GM21360 (cell line): ENCODE data around the gene SIPA1L3.

ENCODE experiments used
- ATAC-seq: cut with Tn5 transposase; IDR thresholded peaks from one replicate; pipeline ENCODE4 v1.9.1; 2021; ENCODE audit warnings: mild to moderate bottlenecking, moderate library complexity; ENCODE audit not compliant: unreplicated experiment

Gene SIPA1L3

DNA sequence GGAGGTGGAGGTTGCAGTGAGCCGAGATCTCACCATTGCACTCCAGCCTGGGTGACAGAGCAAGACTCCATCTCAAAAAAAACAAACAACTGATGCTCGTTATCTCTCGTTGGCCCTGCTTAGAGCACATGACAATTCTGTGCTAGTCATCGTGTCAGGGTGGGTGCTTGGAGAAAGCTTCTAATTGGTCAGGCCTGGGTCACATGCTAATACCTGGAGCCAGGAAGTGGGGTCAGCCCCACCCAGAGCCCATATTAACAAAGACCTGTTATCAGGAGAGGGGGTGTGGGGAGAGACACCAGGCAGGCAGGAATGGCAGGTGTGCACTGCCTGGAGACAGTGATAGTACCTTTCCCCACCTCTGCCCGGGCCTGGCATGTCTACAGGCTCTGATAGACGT, 232.1 kb downstream of the SIPA1L3 start:
- ATAC-seq = no peak

DNA sequence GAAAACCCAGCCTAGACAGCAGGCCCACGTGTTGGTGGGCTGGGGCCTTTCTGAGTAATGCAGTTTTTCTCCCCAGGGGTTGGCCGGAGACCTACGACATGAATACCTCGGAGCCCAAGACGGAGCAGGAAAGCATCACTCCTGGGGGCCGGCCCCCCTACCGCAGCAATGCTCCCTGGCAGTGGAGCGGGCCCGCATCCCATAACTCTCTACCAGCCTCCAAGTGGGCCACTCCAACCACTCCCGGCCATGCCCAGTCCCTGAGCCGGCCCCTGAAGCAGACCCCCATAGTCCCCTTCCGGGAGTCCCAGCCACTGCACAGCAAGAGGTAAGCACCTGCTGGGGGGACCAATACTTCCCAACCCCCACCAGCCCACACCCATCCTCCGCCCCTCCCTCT, 234.1 kb downstream of the SIPA1L3 start:
- ATAC-seq = no peak

DNA sequence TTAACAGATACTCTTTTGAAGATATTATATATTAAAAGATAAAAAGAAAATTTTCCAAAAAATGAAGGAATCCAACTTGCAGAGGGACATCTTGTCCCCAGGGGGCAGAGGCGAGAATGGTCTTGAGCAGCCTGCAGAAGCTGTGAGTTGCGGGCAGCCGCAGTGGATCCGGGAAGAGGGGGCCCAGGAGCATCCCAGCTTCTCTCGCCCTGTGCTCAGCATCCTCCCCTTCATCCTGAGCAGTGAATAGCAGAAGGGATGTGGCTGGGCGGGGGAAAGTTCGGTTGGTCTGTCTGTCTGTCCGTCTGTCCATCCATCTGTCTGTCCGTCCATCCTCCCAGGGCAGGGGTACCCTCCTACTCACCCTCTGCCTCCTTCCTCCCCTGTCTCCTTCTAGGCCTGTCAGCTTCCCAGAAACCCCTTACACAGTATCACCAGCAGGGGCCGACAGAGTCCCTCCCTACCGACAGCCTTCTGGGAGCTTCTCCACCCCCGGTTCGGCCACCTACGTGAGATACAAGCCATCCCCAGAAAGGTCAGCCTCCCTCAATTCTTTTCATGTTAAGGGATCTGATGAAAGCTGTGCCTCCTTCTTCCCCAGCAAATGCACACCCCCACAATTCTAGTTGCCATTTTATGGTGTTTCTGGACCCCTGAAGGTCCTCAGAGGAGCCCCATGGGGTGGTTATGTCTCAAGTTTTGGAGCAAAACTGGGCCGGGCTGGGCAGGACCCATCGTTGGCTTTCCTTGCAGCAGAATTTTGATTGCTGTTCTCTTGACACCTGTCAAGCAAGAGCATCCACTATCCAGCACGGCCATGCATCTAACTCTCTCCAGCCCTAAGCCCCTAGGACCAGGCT, 235.4 kb downstream of the SIPA1L3 start:
- ATAC-seq = no peak

DNA sequence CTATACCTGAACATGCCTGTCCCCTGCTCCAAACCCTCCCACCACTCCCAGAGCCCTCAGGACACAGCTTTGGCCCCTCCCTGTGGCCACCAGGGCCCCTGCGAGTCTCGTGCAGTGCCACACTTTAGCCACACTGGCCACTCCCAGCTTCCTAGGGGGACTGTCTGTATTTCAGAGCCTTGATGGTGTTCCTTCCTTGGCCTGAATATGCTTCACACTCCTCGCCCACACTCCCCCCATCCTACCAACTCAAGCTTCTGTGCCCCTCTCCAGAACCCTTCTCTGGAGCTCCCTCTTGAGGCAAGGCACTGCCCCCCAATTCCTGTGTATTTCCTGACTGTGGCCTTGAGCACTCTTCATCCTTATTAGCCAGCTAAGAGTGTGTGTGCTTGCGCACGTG, 236.8 kb downstream of the SIPA1L3 start:
- ATAC-seq = no peak

DNA sequence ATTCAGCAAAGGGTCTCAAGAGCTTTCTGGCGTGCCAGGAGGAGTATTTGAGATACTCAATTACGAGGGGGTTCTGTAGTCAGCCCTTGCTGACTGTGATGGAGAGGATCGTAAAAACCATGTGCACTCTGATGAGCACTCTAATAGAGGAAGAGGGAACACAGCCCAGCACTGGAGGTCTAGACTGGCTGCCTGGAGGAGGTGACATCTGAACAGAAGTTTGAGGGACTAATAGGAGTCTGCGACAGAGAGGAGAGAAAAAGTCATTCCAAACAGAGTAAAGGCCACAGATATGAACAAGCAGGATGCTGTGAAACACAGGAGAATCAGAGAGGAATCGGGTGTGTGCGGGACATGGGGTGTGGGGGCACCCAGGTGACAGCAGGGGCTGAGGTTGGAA, 237.7 kb downstream of the SIPA1L3 start:
- ATAC-seq = no peak

DNA sequence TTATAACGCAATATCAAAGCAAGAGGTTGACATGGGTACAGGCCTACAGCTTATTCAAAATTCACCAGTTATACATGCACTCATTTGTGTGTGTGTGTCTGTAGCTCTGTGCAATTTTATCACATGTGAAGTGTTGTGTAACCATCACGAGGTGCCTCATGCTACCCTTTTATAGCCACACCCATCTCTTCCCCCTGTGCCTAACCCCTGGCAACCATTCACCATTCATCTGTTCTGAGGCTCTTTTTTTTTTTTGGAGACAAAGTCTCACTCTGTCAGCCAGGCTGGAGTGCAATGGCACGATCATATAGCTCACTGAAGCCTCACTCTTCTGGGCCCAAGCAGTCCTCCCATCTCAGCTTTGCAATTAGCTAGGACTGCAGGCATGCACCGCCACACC, 238.6 kb downstream of the SIPA1L3 start:
- no peak for ATAC-seq

DNA sequence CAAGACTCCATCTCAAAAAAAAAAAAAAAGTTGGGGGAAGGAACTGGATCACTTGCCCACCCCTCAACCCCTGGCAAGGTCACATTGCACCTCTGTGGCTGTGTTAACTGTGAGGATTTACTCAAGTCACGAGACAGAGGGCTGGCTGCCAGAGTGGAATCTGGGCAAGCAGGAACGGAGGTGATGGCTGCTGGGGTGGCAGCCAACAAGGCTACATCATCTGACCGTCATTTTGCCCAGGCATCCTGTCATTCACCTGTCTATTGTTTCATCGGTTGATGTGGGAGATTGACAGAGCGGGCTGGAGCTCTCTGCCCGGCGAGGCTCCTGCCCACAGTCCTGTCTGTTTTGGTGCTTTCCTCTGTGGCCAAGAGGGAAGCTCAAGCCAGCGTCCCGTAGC, 241.3 kb downstream of the SIPA1L3 start:
- no peak for ATAC-seq

DNA sequence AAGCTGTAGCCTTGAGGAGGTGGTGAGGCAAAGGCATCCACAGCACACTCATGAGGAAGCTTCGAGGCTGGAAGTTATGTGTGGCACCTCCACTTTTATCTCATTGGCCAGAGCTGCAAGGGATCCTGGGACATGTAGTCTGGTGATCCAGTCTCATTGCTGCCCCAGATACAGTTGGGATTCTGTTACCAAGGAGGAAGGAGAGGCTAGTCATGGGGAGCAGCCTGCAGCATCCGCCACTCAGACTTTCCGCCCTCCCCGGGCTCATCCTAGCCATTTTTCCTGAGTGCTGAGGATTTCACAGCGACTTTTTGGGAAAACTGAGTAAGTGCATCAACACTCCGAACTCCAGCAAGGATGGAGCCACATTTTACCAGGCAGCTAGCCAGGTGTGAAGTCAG, 242.7 kb downstream of the SIPA1L3 start:
- ATAC-seq = no peak

DNA sequence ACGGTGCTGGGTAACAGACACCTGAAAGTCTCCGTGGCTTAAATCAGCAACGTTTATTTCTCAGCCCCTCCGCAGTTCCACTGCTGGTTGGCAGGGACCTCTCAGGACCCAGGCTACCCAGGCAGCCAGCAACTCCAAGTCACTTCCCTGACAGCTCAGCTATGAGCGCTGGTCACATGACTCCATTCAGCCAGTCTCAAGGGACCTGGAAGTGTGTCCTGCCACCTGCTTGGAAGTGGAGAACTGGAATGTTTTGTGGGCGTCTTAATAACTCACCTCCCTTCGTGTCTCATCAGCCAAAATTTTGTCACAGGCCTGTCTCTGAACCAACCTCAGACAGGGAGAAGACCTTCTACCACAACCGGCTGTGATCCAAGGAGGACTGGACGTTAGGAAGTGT, 244.2 kb downstream of the SIPA1L3 start:
- no peak for ATAC-seq

DNA sequence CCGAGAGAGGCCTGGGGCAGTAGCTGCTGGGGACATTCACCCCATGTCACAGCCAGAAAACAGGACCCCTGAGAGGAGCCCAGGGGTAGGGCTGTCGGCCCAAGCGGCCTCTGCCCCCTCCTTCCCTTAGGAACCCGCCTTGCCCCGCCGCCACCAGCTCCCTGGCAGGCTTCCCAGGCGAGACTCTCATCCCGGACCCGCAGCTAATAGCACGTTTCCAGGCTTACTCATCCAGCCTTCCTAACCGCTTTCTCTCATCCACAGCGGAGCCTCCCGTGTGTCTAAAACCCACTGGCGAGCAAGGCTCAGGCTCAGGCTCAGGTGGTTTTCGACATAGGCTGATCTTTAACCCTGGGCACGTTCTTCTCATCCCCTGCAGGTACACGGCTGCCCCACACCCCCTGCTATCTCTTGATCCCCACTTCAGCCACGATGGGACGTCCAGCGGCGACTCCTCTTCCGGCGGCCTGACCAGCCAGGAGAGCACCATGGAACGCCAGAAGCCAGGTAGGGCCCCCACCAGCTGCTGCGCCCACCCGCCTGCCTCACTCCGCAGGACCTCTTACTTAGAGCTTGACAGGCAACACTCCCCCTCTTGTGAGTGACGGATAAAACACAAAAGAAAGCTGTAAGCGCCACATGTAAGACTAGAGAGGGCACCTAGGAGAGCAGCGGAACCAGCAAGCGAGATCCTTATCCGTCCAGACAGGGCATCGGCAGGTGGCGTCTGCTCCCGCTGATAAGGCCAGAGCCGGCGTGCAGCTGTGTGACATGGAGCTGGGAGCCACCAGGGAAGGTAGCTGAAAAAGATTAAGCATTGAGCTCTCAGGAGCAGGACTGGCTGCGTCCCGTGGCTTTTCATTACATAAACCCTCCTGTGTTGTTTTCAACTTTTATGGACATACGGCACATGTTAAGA, 245.7 kb downstream of the SIPA1L3 start:
- ATAC-seq = no peak

DNA sequence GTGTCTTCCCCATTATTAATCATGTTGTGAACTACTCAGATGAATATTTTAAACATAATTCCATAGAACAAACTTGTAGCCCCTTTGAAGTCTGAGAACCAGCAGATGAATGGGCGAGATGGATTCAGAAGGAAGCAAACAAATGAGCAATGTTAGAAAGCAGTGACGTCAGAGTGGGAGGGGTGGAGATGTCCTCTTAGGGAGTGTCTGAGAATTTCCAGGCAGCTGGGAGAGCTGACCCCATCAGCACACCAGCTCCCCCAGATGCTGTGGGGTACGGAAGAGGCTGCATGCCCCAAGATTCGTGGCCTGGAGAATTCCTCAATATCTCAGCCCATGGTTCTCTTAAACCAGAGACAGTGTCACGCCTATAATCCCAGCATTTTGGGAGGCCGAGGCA, 248.4 kb downstream of the SIPA1L3 start:
- ATAC-seq = no peak

DNA sequence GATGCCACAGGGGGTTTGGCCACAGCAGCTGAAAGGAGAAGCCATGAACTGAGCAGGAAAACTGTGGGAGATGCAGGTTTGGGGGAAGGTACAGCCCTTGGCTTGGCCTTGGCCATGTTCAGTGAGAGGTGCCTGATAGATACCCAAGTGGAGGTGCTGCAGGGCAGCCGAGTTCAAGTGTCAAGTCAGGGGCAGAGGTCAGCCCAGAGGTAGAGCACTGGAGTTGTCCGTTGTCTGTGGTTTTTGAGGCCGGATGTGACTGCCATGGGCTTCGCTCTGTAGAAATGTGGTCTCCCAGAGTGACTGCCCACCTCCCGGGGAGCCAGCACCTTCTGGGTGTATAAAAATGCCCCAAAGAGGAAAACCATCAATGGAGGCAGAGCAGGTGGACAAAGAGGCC, 251.7 kb downstream of the SIPA1L3 start:
- ATAC-seq = no peak

DNA sequence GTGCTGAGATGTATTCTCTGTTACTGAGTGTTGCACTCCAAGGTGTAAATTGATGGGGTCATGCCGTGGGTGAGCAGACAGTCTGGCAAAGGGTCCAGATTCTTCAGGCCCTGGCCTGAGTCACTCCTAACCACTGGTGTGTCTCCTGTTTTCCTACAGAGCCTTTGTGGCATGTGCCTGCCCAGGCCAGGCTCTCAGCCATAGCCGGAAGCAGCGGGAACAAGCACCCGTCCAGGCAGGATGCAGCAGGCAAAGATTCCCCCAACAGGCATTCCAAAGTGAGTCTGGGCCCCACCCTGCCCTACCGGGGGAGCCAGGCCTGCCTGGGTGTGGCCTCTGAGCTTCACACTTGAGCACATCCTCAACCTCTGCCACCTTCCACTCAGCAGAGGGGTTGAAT, 255.1 kb downstream of the SIPA1L3 start:
- no peak for ATAC-seq

DNA sequence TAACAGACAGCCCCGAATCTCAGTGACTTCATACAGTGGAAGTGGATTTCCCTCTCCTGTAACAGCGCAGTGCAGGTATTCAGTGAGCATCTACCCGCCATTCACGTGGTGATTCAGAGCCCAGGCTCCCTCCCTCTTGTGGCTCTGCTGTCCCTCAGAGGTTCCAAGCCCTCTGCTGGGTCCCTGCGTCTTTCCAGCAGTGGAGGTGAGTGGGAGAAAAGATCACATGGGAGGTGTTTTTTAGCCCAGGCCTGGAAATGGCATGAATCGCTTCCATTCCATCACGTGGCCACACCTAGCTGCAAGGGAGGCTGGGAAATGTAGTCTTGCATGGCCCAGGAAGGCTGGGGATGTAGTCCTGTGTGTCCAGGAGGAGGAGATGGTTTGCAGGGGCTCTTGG, 255.6 kb downstream of the SIPA1L3 start:
- ATAC-seq = no peak

DNA sequence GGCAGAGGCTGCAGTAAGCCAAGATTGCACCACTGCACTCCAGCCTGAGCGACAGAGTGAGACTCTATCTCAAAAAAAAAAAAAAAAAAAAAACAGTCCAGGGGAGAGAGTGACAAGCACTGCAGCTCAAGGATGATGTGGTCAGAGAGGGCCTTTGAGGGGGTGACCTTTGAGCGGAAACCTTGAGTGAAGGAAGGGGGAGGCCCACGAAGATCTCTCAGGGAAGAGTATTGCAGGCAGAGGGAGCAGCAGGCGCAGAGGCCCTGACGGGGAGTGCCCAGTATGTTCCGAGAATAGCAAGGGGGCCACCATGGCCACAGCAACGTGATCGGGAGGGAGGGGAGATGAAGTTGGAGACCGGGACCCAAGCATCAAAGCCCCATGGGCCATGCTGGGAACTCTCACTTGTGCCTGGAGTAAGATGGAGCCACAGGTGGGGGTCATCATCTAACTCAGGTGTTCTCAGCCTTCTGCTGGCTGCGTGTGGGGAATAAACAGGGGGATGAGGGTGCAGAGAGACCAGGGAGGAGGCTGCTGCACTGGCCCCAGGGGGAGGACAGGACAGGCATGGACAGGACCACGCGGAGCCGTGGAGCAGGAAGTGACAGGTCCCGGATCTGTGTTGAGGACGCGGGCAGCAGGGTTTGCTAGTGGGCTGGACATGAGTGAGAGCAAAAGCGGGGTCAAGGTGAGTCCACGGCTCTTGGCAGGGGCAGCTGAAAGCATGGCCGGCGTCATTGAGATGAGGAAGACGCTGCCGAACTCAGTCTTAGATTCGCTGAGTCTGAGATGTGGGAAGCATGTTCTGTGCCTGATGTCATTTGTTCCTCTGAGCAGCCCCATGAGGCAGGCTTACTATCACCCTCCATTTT, 256.6 kb downstream of the SIPA1L3 start:
- no peak for ATAC-seq

DNA sequence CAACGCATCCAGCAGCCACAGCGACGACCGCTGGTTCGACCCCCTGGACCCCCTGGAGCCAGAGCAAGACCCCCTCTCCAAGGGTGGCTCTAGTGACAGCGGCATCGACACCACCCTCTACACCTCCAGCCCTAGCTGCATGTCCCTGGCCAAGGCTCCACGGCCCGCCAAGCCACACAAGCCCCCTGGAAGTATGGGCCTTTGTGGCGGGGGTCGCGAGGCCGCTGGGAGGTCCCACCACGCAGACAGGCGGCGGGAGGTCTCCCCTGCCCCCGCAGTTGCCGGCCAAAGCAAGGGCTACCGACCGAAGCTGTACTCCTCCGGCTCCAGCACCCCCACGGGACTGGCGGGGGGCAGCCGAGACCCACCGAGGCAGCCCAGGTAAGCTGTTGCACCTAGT, 257.5 kb downstream of the SIPA1L3 start:
- no peak for ATAC-seq

DNA sequence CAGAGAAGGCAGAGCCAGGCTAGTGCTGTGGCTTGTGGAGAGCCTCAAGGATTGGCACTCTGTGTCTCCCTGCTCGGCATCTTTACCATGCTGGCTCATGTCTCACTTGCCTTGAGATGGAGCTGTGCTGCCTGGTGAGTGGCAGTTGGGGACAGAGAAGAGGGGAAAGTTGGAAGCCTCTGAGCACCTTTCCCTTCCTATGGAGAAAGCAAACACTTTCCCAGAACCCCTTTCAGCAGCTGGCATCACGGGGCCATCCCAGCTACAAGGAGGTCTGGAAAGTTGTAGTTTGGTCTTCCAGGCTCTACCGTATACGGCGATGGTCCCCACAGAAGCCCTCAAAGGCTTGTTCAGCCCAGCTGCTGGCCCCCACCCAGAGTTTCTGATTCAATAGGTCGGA, 258.3 kb downstream of the SIPA1L3 start:
- ATAC-seq = no peak

DNA sequence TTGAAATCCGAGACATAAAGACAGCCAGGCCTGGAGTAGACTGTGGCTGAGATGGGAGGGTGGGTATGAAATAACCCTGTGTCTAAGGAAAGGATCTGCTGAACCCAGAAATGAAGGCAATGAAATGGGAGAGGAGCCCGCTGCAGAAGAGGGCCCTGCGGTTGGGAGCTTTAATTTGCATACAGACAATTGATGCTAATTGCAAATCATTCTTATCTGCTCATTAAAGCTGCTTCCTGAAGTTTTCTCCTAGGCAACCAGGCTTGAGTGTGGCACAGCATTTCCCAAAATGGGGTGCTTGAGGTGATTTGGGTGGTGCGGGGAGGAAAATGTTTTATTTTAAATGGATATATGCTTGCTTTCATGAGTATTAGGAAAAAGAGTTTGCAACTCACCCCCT, 261.6 kb downstream of the SIPA1L3 start:
- ATAC-seq = no peak

DNA sequence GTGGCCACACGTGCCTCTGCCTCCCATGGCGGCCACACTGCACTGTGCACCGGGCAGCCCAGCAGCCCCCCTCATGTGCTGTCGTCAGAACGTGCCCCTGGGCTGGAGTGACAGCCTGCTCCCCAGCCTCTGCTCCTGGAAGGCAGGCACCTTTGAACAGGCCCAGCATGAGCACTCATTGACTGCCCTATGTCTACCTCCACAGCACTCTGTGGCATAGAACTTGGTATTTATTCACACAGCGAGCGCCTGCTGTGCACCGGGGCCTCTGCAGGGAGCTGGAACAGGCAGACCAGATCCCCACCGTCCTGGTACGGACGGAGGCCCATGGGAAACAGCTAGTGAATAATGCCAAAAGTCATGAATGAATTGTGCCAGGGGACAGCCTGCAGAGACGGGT, 263.3 kb downstream of the SIPA1L3 start:
- ATAC-seq = no peak

DNA sequence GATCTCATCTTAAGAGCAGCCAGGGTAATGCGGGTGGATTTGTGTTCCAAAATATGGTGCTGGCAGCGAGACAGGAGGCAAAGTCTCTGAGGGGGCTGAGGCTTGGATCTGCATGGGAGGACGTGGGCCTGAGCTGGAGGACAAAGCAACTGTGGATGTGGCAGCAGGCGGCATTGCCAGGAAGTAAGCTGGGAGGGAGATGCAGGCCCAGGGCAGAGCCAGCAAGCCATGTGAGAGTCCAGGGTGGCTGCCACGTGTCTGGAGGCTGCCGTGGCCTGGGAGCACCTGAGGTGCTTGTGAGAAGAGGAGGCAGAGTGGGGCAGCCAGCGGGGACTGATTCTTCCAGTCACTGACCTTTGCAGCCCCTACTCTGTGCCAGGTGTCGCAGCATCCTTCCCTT, 265.0 kb downstream of the SIPA1L3 start:
- ATAC-seq = no peak
